NB4 (cell line): ENCODE results near the gene PIK3R3.

Experiments
- MYC ChIP-seq: IDR thresholded peaks from 2 replicates; pipeline ENCODE4 v1.6.1; 2011; ENCODE audit warnings: low read depth, low read length
- POLR2A ChIP-seq: IDR thresholded peaks from 2 replicates; pipeline ENCODE4 v1.6.1; 2011; ENCODE audit warnings: mild to moderate bottlenecking; ENCODE audit not compliant: insufficient read length; ENCODE audit errors: extremely low read depth
- TF ChIP-seq, protein P1 (sequence below): IDR thresholded peaks from one replicate; pipeline ENCODE4 v1.5.1; 2012; ENCODE audit warnings: low read depth, low read length
- TF ChIP-seq, protein P2 (sequence below): IDR thresholded peaks from 2 replicates; pipeline ENCODE4 v1.6.1; 2011; ENCODE audit warnings: low read depth, low read length

DNA sequence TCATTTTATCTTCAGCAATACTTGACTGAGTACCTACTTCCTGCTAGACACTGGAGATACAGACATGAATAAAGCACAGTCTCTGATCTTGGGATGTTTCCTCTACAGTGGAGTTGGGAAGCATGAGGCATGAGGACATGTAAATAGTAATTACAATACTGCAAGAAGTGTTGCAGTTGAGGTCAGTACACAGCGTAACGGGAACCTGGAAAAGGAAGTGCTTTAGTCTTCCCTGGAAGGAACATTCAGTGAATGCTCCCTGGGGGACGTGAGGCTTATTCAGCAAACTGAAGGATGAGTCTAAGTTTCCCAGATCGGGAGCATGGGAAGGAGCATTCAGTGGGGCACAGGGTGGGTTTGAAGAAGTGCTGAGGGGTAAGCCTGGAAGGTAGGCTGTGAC lies 112.4 kb downstream of the PIK3R3 start:
- TF ChIP-seq, protein P1, sequence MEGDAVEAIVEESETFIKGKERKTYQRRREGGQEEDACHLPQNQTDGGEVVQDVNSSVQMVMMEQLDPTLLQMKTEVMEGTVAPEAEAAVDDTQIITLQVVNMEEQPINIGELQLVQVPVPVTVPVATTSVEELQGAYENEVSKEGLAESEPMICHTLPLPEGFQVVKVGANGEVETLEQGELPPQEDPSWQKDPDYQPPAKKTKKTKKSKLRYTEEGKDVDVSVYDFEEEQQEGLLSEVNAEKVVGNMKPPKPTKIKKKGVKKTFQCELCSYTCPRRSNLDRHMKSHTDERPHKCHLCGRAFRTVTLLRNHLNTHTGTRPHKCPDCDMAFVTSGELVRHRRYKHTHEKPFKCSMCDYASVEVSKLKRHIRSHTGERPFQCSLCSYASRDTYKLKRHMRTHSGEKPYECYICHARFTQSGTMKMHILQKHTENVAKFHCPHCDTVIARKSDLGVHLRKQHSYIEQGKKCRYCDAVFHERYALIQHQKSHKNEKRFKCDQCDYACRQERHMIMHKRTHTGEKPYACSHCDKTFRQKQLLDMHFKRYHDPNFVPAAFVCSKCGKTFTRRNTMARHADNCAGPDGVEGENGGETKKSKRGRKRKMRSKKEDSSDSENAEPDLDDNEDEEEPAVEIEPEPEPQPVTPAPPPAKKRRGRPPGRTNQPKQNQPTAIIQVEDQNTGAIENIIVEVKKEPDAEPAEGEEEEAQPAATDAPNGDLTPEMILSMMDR, result no peak
- no peak for TF ChIP-seq POLR2A
- TF ChIP-seq, protein P2, sequence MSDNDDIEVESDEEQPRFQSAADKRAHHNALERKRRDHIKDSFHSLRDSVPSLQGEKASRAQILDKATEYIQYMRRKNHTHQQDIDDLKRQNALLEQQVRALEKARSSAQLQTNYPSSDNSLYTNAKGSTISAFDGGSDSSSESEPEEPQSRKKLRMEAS, result no peak
- no peak for TF ChIP-seq MYC
